DND-41 (cell line): ENCODE results near the gene ZKSCAN3.

Source experiments
- EZH2 ChIP-seq: IDR thresholded peaks from 3 replicates; pipeline ENCODE4 v1.6.1; 2012; ENCODE audit warnings: borderline replicate concordance, low read depth, mild to moderate bottlenecking, moderate library complexity, low read length, inconsistent platforms; ENCODE audit not compliant: severe bottlenecking
- TF ChIP-seq, protein P1 (sequence below): IDR thresholded peaks from 2 replicates; pipeline ENCODE4 v1.5.1; 2012; ENCODE audit warnings: borderline replicate concordance, low read length, moderate library complexity, mild to moderate bottlenecking; ENCODE audit not compliant: poor library complexity, severe bottlenecking; ENCODE audit errors: extremely low read depth

- TF ChIP-seq, protein P1, sequence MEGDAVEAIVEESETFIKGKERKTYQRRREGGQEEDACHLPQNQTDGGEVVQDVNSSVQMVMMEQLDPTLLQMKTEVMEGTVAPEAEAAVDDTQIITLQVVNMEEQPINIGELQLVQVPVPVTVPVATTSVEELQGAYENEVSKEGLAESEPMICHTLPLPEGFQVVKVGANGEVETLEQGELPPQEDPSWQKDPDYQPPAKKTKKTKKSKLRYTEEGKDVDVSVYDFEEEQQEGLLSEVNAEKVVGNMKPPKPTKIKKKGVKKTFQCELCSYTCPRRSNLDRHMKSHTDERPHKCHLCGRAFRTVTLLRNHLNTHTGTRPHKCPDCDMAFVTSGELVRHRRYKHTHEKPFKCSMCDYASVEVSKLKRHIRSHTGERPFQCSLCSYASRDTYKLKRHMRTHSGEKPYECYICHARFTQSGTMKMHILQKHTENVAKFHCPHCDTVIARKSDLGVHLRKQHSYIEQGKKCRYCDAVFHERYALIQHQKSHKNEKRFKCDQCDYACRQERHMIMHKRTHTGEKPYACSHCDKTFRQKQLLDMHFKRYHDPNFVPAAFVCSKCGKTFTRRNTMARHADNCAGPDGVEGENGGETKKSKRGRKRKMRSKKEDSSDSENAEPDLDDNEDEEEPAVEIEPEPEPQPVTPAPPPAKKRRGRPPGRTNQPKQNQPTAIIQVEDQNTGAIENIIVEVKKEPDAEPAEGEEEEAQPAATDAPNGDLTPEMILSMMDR = no peak
- TF ChIP-seq EZH2 = no peak
These were observed 40.9 kb downstream of the ZKSCAN3 start for GRCh38 chr6:28390688-28391087.
